ENCODE data around the gene SLC7A5.

The SLC7A5 gene

GRCh38 chr16:87855852-87856715 is 13.2 kb downstream of the SLC7A5 start:
- DNase-seq (ENCODE audit: low spot score), result no peak
- TF ChIP-seq CTCF (IDR thresholded peaks at IDR 0.05; ENCODE audit: extremely low read depth, missing control alignments), result no peak

- DNase-seq (ENCODE audit: low spot score), result no peak
- TF ChIP-seq CTCF (IDR thresholded peaks at IDR 0.05; ENCODE audit: extremely low read depth, missing control alignments), result no peak
These were observed 14.2 kb downstream of the SLC7A5 start for GRCh38 chr16:87854907-87855683.

- DNase-seq (ENCODE audit: low spot score), result no peak
- TF ChIP-seq CTCF (IDR thresholded peaks at IDR 0.05; ENCODE audit: extremely low read depth, missing control alignments), result no peak
These were observed 15.0 kb downstream of the SLC7A5 start for GRCh38 chr16:87854053-87854906.

- peak; percentile 87 for DNase-seq (ENCODE audit: low spot score)
- no peak for TF ChIP-seq CTCF (IDR thresholded peaks at IDR 0.05; ENCODE audit: extremely low read depth, missing control alignments)
These were observed 15.8 kb downstream of the SLC7A5 start for GRCh38 chr16:87853411-87854052.

- DNase-seq (ENCODE audit: low spot score), result no peak
- no peak for TF ChIP-seq CTCF (IDR thresholded peaks at IDR 0.05; ENCODE audit: extremely low read depth, missing control alignments)
These were observed 17.7 kb downstream of the SLC7A5 start for GRCh38 chr16:87851601-87852000.

GRCh38 chr16:87851141-87851587 is 18.1 kb downstream of the SLC7A5 start:
- no peak for DNase-seq (ENCODE audit: low spot score)
- TF ChIP-seq CTCF (IDR thresholded peaks at IDR 0.05; ENCODE audit: extremely low read depth, missing control alignments), result no peak
